AG09309 (cell line): ENCODE data around the gene PRDM10.

Experiments used
- DNase-seq: peaks from one replicate; pipeline ENCODE4 v3.0.0-alpha.2; 2010; ENCODE audit warnings: low read depth
- H3K4me3 ChIP-seq: 2 replicates; pipeline ENCODE4 v1.5.1; 2011; ENCODE audit warnings: mild to moderate bottlenecking, low read depth, low read length, moderate library complexity; ENCODE audit not compliant: control insufficient read depth
- CTCF ChIP-seq: IDR thresholded peaks from 2 replicates; pipeline ENCODE4 v1.5.1; 2011; ENCODE audit warnings: mild to moderate bottlenecking, low read depth, low read length, inconsistent platforms; ENCODE audit not compliant: insufficient read depth, control insufficient read depth; ENCODE audit errors: missing control alignments

Gene PRDM10

GRCh38 chr11:130031945-130032344, 29.3 kb upstream of the PRDM10 start:
- no peak for DNase-seq
- TF ChIP-seq CTCF, result no peak

GRCh38 chr11:130031056-130031455, 28.4 kb upstream of the PRDM10 start:
- DNase-seq, result no peak
- H3K4me3 ChIP-seq, result no peak overlapping the region
- no peak for TF ChIP-seq CTCF

More at GRCh38 chr11:130031945-130032344, 29.3 kb upstream of the PRDM10 start:
- no peak overlapping the region for H3K4me3 ChIP-seq

- no peak for TF ChIP-seq CTCF
- H3K4me3 ChIP-seq, result no peak overlapping the region
- DNase-seq, result no peak
Measured at GRCh38 chr11:130029137-130029536, 26.5 kb upstream of the PRDM10 start.

GRCh38 chr11:130025371-130025770, 22.7 kb upstream of the PRDM10 start:
- H3K4me3 ChIP-seq, result no peak overlapping the region
- DNase-seq, result no peak
- no peak for TF ChIP-seq CTCF

GRCh38 chr11:130024361-130024760, 21.7 kb upstream of the PRDM10 start:
- no peak for TF ChIP-seq CTCF
- no peak overlapping the region for H3K4me3 ChIP-seq
- DNase-seq, result no peak

GRCh38 chr11:130023204-130023603, 20.6 kb upstream of the PRDM10 start:
- DNase-seq, result no peak
- H3K4me3 ChIP-seq, result no peak overlapping the region

More at GRCh38 chr11:130023204-130023603, 20.6 kb upstream of the PRDM10 start:
- TF ChIP-seq CTCF, result no peak
